HepG2 (cell line): ENCODE measurements around the gene ATP6V0A1. TPM values are rescaled to one million over a fixed set of nuclear protein-coding genes. Genes with fewer than 3 reads are reported as not detected.

Source experiments
- BHLHE40 ChIP-seq: IDR thresholded peaks from 2 replicates; pipeline ENCODE4 v1.6.1; 2011; ENCODE audit warnings: low read length, improper control_type of control experiment
- DRAP1 ChIP-seq: IDR thresholded peaks from 2 replicates; pipeline ENCODE4 v1.6.1; 2016; ENCODE audit warnings: missing genetic modification reagents, missing compliant biosample characterization
- ERF ChIP-seq: IDR thresholded peaks from 2 replicates; pipeline ENCODE4 v1.6.1; 2018; ENCODE audit warnings: missing biosample characterization, missing genetic modification reagents
- FOXA3 ChIP-seq: IDR thresholded peaks from 2 replicates; pipeline ENCODE4 v1.6.1; 2016; ENCODE audit warnings: missing genetic modification reagents, missing compliant biosample characterization
- GFI1 ChIP-seq: sonication (generic); formaldehyde crosslinking; IDR thresholded peaks from 2 replicates; pipeline ENCODE4 v1.5.0; 2020; ENCODE audit warnings: missing genetic modification reagents, mild to moderate bottlenecking, borderline replicate concordance
- HHEX ChIP-seq: IDR thresholded peaks from 2 replicates; pipeline ENCODE4 v1.6.1; 2016; ENCODE audit warnings: control low read depth
- HMG20A ChIP-seq: IDR thresholded peaks from 2 replicates; pipeline ENCODE4 v1.6.1; 2016; ENCODE audit warnings: borderline replicate concordance
- HNF4G ChIP-seq, 2 experiments: sonication (generic) in 1 of 2; formaldehyde crosslinking in 1 of 2; IDR thresholded peaks; 2 replicates each; pipeline versions ENCODE4 v1.4.0 to v1.6.1; 2011 to 2020; ENCODE audit warnings: borderline replicate concordance in 2 of 2, low read depth in 2 of 2, mild to moderate bottlenecking in 2 of 2, low read length in 1 of 2, missing genetic modification reagents in 1 of 2, moderate library complexity in 1 of 2
- MAFK ChIP-seq, 2 experiments: IDR thresholded peaks in 1 of 2; conservative IDR thresholded peaks in 1 of 2; 2 replicates each; pipeline ENCODE4 v1.6.1; 2011; ENCODE audit warnings: improper control_type of control experiment in 2 of 2, low read length in 2 of 2
- MAX ChIP-seq: IDR thresholded peaks from 2 replicates; pipeline ENCODE4 v1.6.1; 2012; ENCODE audit warnings: inconsistent platforms
- MIXL1 ChIP-seq: IDR thresholded peaks from 2 replicates; pipeline ENCODE4 v1.6.1; 2016
- MLX ChIP-seq: IDR thresholded peaks from 2 replicates; pipeline ENCODE4 v1.6.1; 2016
- MYPOP ChIP-seq: sonication (generic); formaldehyde crosslinking; IDR thresholded peaks from 2 replicates; pipeline ENCODE4 v1.8.1; 2023; ENCODE audit warnings: mild to moderate bottlenecking, moderate library complexity, missing genetic modification reagents
- NCOR1 ChIP-seq: fragments of 200-600 bp; sonication (generic); IDR thresholded peaks from 2 replicates; pipeline ENCODE4 v1.7.0; 2017; ENCODE audit warnings: antibody characterized with exemption, low read length, borderline replicate concordance
- NR2F1 ChIP-seq, 2 experiments: fragments of 450-650 bp in 1 of 2; formaldehyde crosslinking in 1 of 2; IDR thresholded peaks; 2 replicates each; pipeline versions ENCODE4 v1.5.0 to v1.6.1; 2016 to 2020; ENCODE audit warnings: mild to moderate bottlenecking in 1 of 2, missing compliant biosample characterization in 1 of 2, missing genetic modification reagents in 1 of 2, moderate library complexity in 1 of 2
- RFXAP ChIP-seq: sonication (generic); formaldehyde crosslinking; IDR thresholded peaks from 2 replicates; pipeline ENCODE4 v1.4.0; 2020; ENCODE audit warnings: missing genetic modification reagents, borderline replicate concordance
- SALL2 ChIP-seq: sonication (generic); formaldehyde crosslinking; IDR thresholded peaks from 2 replicates; pipeline ENCODE4 v1.8.1; 2023; ENCODE audit warnings: mild to moderate bottlenecking, missing genetic modification reagents, inconsistent platforms
- SMARCE1 ChIP-seq: fragments of 450-650 bp; IDR thresholded peaks from 2 replicates; pipeline ENCODE4 v1.6.1; 2017; ENCODE audit warnings: borderline replicate concordance
- SRSF9 ChIP-seq: fragments of 200-400 bp; formaldehyde crosslinking; IDR thresholded peaks from 2 replicates; pipeline ENCODE4 v1.6.1; 2018; ENCODE audit warnings: borderline replicate concordance, mild to moderate bottlenecking, low read depth, low read length; ENCODE audit not compliant: insufficient read depth, poor library complexity, severe bottlenecking
- SSRP1 ChIP-seq: IDR thresholded peaks from 2 replicates; pipeline ENCODE4 v1.6.1; 2016; ENCODE audit warnings: control low read depth
- TCF12 ChIP-seq, 2 experiments: fragments of 450-650 bp in 1 of 2; sonication (generic) in 1 of 2; formaldehyde crosslinking in 1 of 2; IDR thresholded peaks; 2 replicates each; pipeline versions ENCODE4 v1.6.1 to v1.8.0; 2017 to 2022; ENCODE audit warnings: antibody characterized with exemption in 1 of 2, mild to moderate bottlenecking in 1 of 2, missing genetic modification reagents in 1 of 2, moderate library complexity in 1 of 2
- ZBTB33 ChIP-seq: sonication (generic); formaldehyde crosslinking; IDR thresholded peaks from 2 replicates; pipeline ENCODE4 v1.4.0; 2020; ENCODE audit warnings: missing genetic modification reagents
- ZBTB7B ChIP-seq: sonication (generic); formaldehyde crosslinking; IDR thresholded peaks from 2 replicates; pipeline ENCODE4 v1.4.0; 2020; ENCODE audit warnings: missing genetic modification reagents
- ZFP36L2 ChIP-seq: sonication (generic); formaldehyde crosslinking; IDR thresholded peaks from 2 replicates; pipeline ENCODE4 v1.4.0; 2020; ENCODE audit warnings: missing genetic modification reagents
- ZNF674 ChIP-seq: sonication (generic); formaldehyde crosslinking; IDR thresholded peaks from 2 replicates; pipeline ENCODE4 v1.5.0; 2020; ENCODE audit warnings: low read depth, mild to moderate bottlenecking, missing genetic modification reagents
- ZNF768 ChIP-seq: sonication (generic); formaldehyde crosslinking; IDR thresholded peaks from 2 replicates; pipeline ENCODE4 v1.4.0; 2020; ENCODE audit warnings: missing genetic modification reagents
- ZNF782 ChIP-seq: sonication (generic); formaldehyde crosslinking; IDR thresholded peaks from 2 replicates; pipeline ENCODE4 v1.4.0; 2020; ENCODE audit warnings: missing genetic modification reagents, mild to moderate bottlenecking, borderline replicate concordance
- polyA plus RNA-seq, 8 experiments: library from polyadenylated mRNA; depleted of rRNA in 3 of 8; stranded (reverse) in 7 of 8; unstranded in 1 of 8; fragments of >200 nt; fragmentation: Illumina TruSeq in 4 of 8; extraction: Trizol in 4 of 8; gene quantifications; 2 replicates each; pipeline versions ENCODE4 v1.2.1 to v1.2.3, GENCODE V29; 2011 to 2016; ENCODE audit warnings: low read depth in 4 of 8, missing spikeins in 1 of 8, mixed read lengths in 1 of 8; ENCODE audit not compliant: insufficient read depth in 1 of 8
- total RNA-seq, 5 experiments: library from RNA; depleted of rRNA; stranded (reverse); fragments of >200 nt; fragmentation: Illumina TruSeq; extraction: Trizol; gene quantifications; 2 replicates each; pipeline ENCODE4 v1.2.3, GENCODE V29; 2016; ENCODE audit warnings: low read depth in 1 of 5

The ATP6V0A1 gene
- total and polyA plus RNA-seq, 2 of the 13 experiments (the other 11 are each of a cell fraction or from before 2014, with no cell fraction given), result 27.9 to 54.1 TPM

- TF ChIP-seq MYPOP, result no peak
- TF ChIP-seq ZNF674 (CRISPR knock-in tag), result no peak
- TF ChIP-seq FOXA3 (CRISPR knock-in tag), result peak; percentile 71
- TF ChIP-seq SMARCE1, result no peak
- 0 out of 2 replicates have a peak, but pooled peaks have one; percentile 29 for TF ChIP-seq HHEX (CRISPR knock-in tag)
- TF ChIP-seq NR2F1 (CRISPR knock-in tag; IDR thresholded peaks at IDR 0.05), result peak in 1 of 2 experiments; percentile 50; a peak in 1 of 4 replicates
- peak; percentile 49; the same call in 1 of the 2 replicates for TF ChIP-seq ZBTB7B (CRISPR knock-in tag)
- TF ChIP-seq HNF4G (IDR thresholded peaks at IDR 0.05; ENCODE audit: borderline replicate concordance, low read depth, low read length), result peak; percentile 98
- TF ChIP-seq HNF4G (CRISPR knock-in tag; IDR thresholded peaks at IDR 0.05; ENCODE audit: borderline replicate concordance, low read depth), result peak; percentile 91; the same call in 1 of the 2 replicates
- peak; percentile 17; the same call in 1 of the 2 replicates for TF ChIP-seq ZBTB33 (CRISPR knock-in tag)
- peak; percentile 91; the same call in 1 of the 2 replicates for TF ChIP-seq NCOR1
- no peak for TF ChIP-seq ZNF768 (CRISPR knock-in tag)
- peak; percentile 86 for TF ChIP-seq GFI1 (CRISPR knock-in tag)
- TF ChIP-seq DRAP1, result peak; percentile 47; the same call in 1 of the 2 replicates
- no peak for TF ChIP-seq TCF12 (IDR thresholded peaks at IDR 0.05)
- TF ChIP-seq TCF12 (CRISPR knock-in tag; IDR thresholded peaks at IDR 0.05), result no peak; the same call in 1 of the 2 replicates
- TF ChIP-seq ZFP36L2 (CRISPR knock-in tag), result no peak
- peak; percentile 61; the same call in 1 of the 2 replicates for TF ChIP-seq RFXAP (CRISPR knock-in tag)
- no peak for TF ChIP-seq SALL2
- TF ChIP-seq MAFK (conservative IDR thresholded peaks at IDR 0.05 in 1 of 2, IDR thresholded peaks at IDR 0.05 in 1 of 2; ENCODE audit: low read length in 2 of 2), result peak; percentile 25 to 30; a peak in 2 of 4 replicates
- peak; percentile 60; the same call in 1 of the 2 replicates for TF ChIP-seq MAX
- TF ChIP-seq ZNF782 (CRISPR knock-in tag), result no peak
- peak; percentile 34; the same call in 1 of the 2 replicates for TF ChIP-seq MIXL1 (CRISPR knock-in tag)
- TF ChIP-seq BHLHE40, result peak; percentile 54; the same call in 1 of the 2 replicates
- TF ChIP-seq SSRP1 (CRISPR knock-in tag), result no peak
- peak; percentile 76; the same call in 1 of the 2 replicates for TF ChIP-seq HMG20A
- peak; percentile 30; the same call in 1 of the 2 replicates for TF ChIP-seq ERF (CRISPR knock-in tag)
- no peak for TF ChIP-seq SRSF9
- peak; percentile 70; the same call in 1 of the 2 replicates for TF ChIP-seq MLX (CRISPR knock-in tag)
These were observed 25.6 kb downstream of the ATP6V0A1 start (continued) for GRCh38 chr17:42484304-42484703.
